GM18505 (cell line): ENCODE measurements around the gene TSPAN8.
"Not testable (repeated sequence)": the region's sequence is repeated elsewhere in the genome, so short reads cannot be mapped to it uniquely, and the experiment has no call there.

Experiments used
- ATAC-seq: cut with Tn5 transposase; IDR thresholded peaks from one replicate; pipeline ENCODE4 v1.9.1; 2021; ENCODE audit not compliant: unreplicated experiment
- POLR2A ChIP-seq: IDR thresholded peaks from 4 replicates; pipeline ENCODE4 v1.6.1; 2011; ENCODE audit warnings: borderline replicate concordance; ENCODE audit not compliant: insufficient read depth, insufficient read length; ENCODE audit errors: extremely low read depth

Gene TSPAN8

GRCh38 chr12:71159264-71159663, 1.5 kb upstream of the TSPAN8 start:
- no peak for TF ChIP-seq POLR2A
- ATAC-seq, result no peak

GRCh38 chr12:71158361-71158882, 623 bp upstream of the TSPAN8 start:
- ATAC-seq, result no peak
- no peak for TF ChIP-seq POLR2A

GRCh38 chr12:71155225-71155624, 2.6 kb downstream of the TSPAN8 start:
- no peak for TF ChIP-seq POLR2A
- ATAC-seq, result no peak

- no peak for ATAC-seq
- TF ChIP-seq POLR2A, result no peak
These were observed 4.9 kb downstream of the TSPAN8 start for GRCh38 chr12:71152851-71153250.

- not testable (repeated sequence) for ATAC-seq
These were observed 7.8 kb downstream of the TSPAN8 start for GRCh38 chr12:71150041-71150440.

- TF ChIP-seq POLR2A, result no peak
- no peak for ATAC-seq
These were observed 13.1 kb downstream of the TSPAN8 start for GRCh38 chr12:71144682-71145081.

GRCh38 chr12:71142956-71143355, 14.8 kb downstream of the TSPAN8 start:
- TF ChIP-seq POLR2A, result no peak
- ATAC-seq, result no peak

GRCh38 chr12:71142016-71142415, 15.8 kb downstream of the TSPAN8 start:
- no peak for ATAC-seq
- no peak for TF ChIP-seq POLR2A

- no peak for ATAC-seq
- TF ChIP-seq POLR2A, result no peak
These were observed 16.3 kb downstream of the TSPAN8 start for GRCh38 chr12:71141378-71141926.

- TF ChIP-seq POLR2A, result no peak
- no peak for ATAC-seq
These were observed 18.6 kb downstream of the TSPAN8 start for GRCh38 chr12:71139153-71139735.

- ATAC-seq, result no peak
- no peak for TF ChIP-seq POLR2A
These were observed 19.8 kb downstream of the TSPAN8 start for GRCh38 chr12:71138011-71138410.

- no peak for ATAC-seq
- TF ChIP-seq POLR2A, result no peak
These were observed 22.0 kb downstream of the TSPAN8 start for GRCh38 chr12:71135812-71136176.

GRCh38 chr12:71135077-71135811, 22.6 kb downstream of the TSPAN8 start:
- no peak for ATAC-seq

GRCh38 chr12:71134405-71134804, 23.4 kb downstream of the TSPAN8 start:
- ATAC-seq, result no peak

More at GRCh38 chr12:71135077-71135811, 22.6 kb downstream of the TSPAN8 start:
- TF ChIP-seq POLR2A, result no peak

More at GRCh38 chr12:71134405-71134804, 23.4 kb downstream of the TSPAN8 start:
- no peak for TF ChIP-seq POLR2A
